ENCODE measurements around the gene ADAM23. TPM values are rescaled to one million over a fixed set of nuclear protein-coding genes. Genes with fewer than 3 reads are reported as not detected.

The ADAM23 gene
- total RNA-seq, 4 donors from 2014 or later, result 2.7 to 12.5 (median 4.9) TPM

- Histone ChIP-seq H3K4me3 (no peak overlapping the region), H3K4me1 (no peaks in the 10 kb centered on the region), H3K27me3 (no peaks in the 10 kb centered on the region), H3K27ac (no peak overlapping the region), H3K9me3 (no peaks in the 10 kb centered on the region), H3K36me3 (peaks cover 0 to 33% (median 0%) of the 10 kb centered on the region in 3 donors)
- no peak for DNase-seq (ENCODE audit: low spot score in 2 of 2)
- WGBS, 2 donors, result 85 to 89% methylated on average over 7 of the region's 7 CpGs
- TF ChIP-seq POLR2A (IDR thresholded peaks at IDR 0.05), result no peak
- no peak for TF ChIP-seq EP300 (IDR thresholded peaks at IDR 0.05)
- no peak for TF ChIP-seq CTCF (IDR thresholded peaks at IDR 0.05)
These were observed 172.2 kb downstream of the ADAM23 start for GRCh38 chr2:206615417-206616089.

- Histone ChIP-seq H3K27me3 (no peaks in the 10 kb centered on the region), H3K9me3 (no peaks in the 10 kb centered on the region), H3K4me1 (no peaks in the 10 kb centered on the region), H3K27ac (no peak overlapping the region), H3K4me3 (no peak overlapping the region), H3K36me3 (peaks cover 0 to 33% (median 0%) of the 10 kb centered on the region in 3 donors)
- no peak for DNase-seq (ENCODE audit: low spot score in 2 of 2)
- WGBS, 2 donors, result 72 to 75% methylated on average over 2 of the region's 2 CpGs
- TF ChIP-seq EP300 (IDR thresholded peaks at IDR 0.05), result no peak
- no peak for TF ChIP-seq POLR2A (IDR thresholded peaks at IDR 0.05)
- no peak for TF ChIP-seq CTCF (IDR thresholded peaks at IDR 0.05)
These were observed 172.8 kb downstream of the ADAM23 start for GRCh38 chr2:206616151-206616550.

- no peak overlapping the region for H3K27ac ChIP-seq
- H3K27me3 ChIP-seq, result no peaks in the 10 kb centered on the region
- no peak for TF ChIP-seq EP300 (IDR thresholded peaks at IDR 0.05)
- TF ChIP-seq CTCF (IDR thresholded peaks at IDR 0.05), result no peak
- no peak for TF ChIP-seq POLR2A (IDR thresholded peaks at IDR 0.05)
- H3K4me3 ChIP-seq, result no peak overlapping the region
- WGBS, 2 donors, result 66 to 76% methylated on average over 3 of the region's 3 CpGs
- no peaks in the 10 kb centered on the region for H3K9me3 ChIP-seq
- no peaks in the 10 kb centered on the region for H3K4me1 ChIP-seq
- DNase-seq (ENCODE audit: low spot score in 2 of 2), result no peak
- H3K36me3 ChIP-seq, result peaks cover 0 to 20% (median 0%) of the 10 kb centered on the region in 3 donors
These were observed 175.7 kb downstream of the ADAM23 start for GRCh38 chr2:206619011-206619410.

GRCh38 chr2:206626108-206626507 is 182.8 kb downstream of the ADAM23 start:
- Histone ChIP-seq H3K36me3 (no peaks in the 10 kb centered on the region), H3K27me3 (no peaks in the 10 kb centered on the region), H3K9me3 (no peaks in the 10 kb centered on the region), H3K4me1 (no peaks in the 10 kb centered on the region), H3K27ac (no peak overlapping the region), H3K4me3 (no peak overlapping the region)
- 59 to 73% methylated on average over 2 of the region's 2 CpGs for WGBS, 2 donors
- TF ChIP-seq POLR2A (IDR thresholded peaks at IDR 0.05) (no peak), EP300 (IDR thresholded peaks at IDR 0.05) (no peak), CTCF (IDR thresholded peaks at IDR 0.05) (no peak)
- no peak for DNase-seq (ENCODE audit: low spot score in 2 of 2)

GRCh38 chr2:206627632-206628031 is 184.3 kb downstream of the ADAM23 start:
- DNase-seq (ENCODE audit: low spot score in 2 of 2), result no peak
- no peaks in the 10 kb centered on the region for H3K36me3 ChIP-seq
- TF ChIP-seq POLR2A (IDR thresholded peaks at IDR 0.05), result no peak
- TF ChIP-seq EP300 (IDR thresholded peaks at IDR 0.05), result no peak
- TF ChIP-seq CTCF (IDR thresholded peaks at IDR 0.05), result no peak
- H3K4me3 ChIP-seq, result no peak overlapping the region
- H3K9me3 ChIP-seq, result no peaks in the 10 kb centered on the region
- H3K4me1 ChIP-seq, result no peaks in the 10 kb centered on the region
- H3K27ac ChIP-seq, result no peak overlapping the region
- H3K27me3 ChIP-seq, result no peaks in the 10 kb centered on the region

Data from tibial nerve (tissue), 4 donors.